NCI-H446 (cell line): ENCODE data around the gene DAPK1.

Source experiments
- DNase-seq, 2 experiments: peaks; one replicate each; lab custom pipeline; 2025; lab: John Stamatoyannopoulos, UW

The DAPK1 gene

DNA sequence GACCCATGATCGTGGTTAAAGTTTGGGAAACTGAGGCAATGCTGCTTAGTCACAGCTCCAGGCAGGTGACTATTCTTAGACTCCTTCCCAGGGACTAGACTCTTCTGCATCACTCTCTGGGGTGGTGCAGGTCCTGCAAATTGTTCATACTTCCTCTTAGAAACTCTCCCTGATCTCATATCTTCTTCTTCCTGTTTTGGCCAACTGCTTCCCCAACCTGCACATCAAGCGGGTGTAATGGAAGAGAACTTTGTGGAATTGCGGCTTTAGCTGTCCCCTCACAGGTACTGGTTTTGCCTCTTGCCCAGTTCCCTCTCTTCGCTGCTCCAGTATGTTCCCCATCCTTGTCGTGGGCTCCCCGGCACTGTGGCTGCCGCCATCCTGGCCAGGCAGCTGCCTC lies 116.7 kb downstream of the DAPK1 start:
- DNase-seq, result no peak

DNA sequence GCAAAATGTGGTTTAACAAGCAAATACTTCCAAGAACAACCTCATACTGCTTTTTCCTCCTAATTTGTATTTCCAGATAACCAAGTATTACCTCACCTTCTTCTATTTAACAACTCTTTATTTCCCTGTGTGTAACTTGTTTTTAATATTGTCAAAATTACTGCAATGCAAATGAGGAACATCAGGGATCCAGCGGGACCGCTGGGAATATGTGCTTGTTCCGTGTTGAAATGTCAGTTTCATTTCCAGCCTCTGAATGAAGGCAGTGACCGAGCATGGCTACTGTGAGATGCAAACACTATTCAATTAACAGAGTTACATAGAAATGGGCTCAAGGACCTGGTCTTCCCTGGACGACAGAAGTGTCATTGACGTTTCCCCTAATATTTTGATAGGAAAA lies 117.5 kb downstream of the DAPK1 start:
- no peak for DNase-seq

GRCh38 chr9:87615547-87616148 lies 118.0 kb downstream of the DAPK1 start:
- no peak for DNase-seq

DNA sequence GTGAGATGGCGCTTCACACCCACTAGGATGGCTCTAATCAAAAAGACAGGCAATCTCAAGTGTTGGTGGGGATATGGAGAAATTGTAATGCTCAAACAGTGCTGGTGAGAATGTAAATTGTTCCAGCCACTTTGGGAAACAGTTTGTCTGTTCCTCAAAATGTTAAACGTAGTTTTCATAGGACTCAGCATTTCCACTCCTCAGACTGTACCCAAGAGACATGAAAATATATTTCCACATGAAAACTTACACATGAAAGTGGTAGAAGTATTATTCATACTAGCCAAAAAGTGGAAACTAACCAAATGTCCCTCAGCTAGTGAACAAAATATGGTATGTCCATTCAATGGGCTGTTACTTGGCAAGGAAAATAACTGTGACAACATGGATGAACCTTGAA lies 120.6 kb downstream of the DAPK1 start:
- DNase-seq, result no peak

DNA sequence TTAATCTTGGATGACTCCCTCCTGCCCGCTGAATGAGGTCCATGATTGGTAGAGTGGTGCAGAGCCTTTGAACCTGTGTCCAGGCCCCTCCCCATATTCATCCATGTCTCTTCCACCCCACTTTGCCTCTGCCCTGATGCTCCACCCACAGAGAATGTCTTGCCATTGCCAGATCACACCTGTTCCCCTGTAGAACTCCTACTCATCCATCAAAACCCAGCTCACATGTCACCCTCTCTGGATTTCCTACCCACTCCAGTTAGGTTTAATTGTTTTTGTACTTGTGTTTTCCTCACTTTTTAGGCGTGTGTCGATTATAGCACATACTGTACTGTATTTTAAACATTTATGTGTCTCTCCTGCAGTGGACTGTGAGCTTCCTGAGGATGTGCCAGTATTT lies 121.3 kb downstream of the DAPK1 start:
- DNase-seq, result no peak

DNA sequence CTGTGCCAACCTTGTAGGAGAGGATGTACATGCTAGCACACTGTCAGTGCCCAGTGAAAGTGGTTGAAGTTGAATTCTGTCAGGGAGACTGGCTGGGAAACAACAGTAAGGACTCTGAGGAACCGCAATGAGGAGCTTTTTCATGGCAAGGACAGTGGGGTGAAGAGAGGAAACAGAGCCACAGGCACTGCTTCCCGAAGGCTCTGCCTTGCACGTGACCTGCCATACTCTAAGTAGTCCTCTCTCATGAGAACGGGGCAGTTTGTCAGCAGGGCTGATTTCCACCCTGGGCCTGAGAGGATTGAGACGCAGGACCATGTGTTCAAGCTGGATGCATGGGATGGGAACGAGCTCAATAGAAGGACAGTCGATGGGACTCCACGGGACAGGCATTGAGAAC lies 121.7 kb downstream of the DAPK1 start:
- no peak for DNase-seq

GRCh38 chr9:87620731-87621322 lies 123.2 kb downstream of the DAPK1 start:
- DNase-seq, result no peak

DNA sequence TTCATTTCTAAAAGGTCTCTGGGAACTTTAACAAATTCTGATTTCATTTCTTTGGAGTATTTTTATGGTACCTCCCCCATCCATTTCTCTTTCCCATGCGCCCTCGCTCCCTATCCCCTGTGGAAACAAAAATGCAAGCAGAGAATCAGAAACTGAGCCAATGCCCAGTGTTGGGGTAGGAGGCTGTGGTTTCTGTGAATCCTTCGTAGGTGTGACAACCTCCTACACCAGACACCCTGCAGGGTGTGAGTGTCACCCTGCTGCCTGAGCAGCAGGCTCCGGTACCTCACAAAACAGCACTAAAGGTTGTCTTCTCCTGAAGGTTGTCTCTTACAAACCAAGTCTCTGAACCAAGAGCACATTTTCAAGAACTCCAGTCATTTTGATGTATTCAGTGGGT lies 124.4 kb downstream of the DAPK1 start:
- DNase-seq, result no peak

- DNase-seq, result no peak
These were observed 125.3 kb downstream of the DAPK1 start for GRCh38 chr9:87622923-87623322.

GRCh38 chr9:87628346-87628745 lies 130.7 kb downstream of the DAPK1 start:
- no peak for DNase-seq

DNA sequence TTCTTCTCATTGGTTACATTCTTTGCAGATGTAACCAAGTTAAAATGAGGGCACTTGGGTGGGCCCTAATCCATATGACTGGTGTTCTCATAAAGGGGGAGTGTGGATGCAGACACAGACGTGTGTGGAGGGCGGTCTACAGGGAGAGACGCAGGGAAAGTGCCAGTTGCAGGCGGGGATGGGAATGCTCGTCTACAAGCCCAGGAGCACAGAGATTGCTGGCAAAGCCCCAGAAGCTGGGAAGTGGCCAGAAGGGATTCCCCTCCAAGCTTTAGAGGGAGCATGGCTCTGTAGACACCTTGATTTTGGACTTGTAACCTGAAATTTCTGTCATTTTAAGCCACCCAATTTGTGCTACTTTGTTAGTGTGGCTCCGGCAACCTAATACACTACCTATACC lies 131.4 kb downstream of the DAPK1 start:
- no peak for DNase-seq

DNA sequence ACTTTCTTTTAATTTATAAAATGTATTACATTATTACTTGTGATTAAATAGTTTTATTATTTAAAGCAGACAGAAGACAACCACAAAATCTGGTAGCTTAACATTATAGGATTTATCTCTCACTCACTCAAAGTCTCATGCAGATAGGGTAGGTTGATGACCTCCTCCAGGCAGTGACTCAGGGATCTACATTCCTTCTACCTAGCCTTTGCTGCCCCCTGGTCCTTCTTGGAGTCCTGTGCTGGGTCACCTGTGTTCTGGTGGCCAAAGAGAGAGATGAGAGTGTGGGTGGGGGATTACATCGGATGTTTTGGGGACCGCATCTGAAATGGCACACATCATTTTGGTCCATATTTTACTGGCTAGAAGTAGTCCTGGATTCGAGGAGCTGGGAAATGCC lies 132.6 kb downstream of the DAPK1 start:
- DNase-seq, result no peak

DNA sequence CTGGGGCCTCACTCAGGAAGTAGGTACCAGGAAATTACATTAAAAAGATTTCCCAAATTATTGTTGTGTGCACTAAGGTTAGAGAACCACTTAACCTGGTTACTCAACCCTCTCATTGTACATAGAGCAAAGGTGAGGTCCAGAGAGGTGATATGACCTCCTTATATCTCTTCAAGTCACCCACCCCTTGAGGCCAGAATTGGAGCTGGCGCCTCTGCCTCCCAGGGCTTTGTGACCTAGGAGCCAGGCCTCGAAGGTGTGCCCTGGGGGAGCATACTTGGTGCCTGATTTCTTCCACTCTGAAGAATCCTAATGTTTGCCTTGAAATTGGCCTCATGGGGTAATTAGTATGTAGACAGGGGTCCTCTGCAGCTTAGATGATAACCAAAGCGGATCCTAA lies 133.2 kb downstream of the DAPK1 start:
- DNase-seq, result no peak

DNA sequence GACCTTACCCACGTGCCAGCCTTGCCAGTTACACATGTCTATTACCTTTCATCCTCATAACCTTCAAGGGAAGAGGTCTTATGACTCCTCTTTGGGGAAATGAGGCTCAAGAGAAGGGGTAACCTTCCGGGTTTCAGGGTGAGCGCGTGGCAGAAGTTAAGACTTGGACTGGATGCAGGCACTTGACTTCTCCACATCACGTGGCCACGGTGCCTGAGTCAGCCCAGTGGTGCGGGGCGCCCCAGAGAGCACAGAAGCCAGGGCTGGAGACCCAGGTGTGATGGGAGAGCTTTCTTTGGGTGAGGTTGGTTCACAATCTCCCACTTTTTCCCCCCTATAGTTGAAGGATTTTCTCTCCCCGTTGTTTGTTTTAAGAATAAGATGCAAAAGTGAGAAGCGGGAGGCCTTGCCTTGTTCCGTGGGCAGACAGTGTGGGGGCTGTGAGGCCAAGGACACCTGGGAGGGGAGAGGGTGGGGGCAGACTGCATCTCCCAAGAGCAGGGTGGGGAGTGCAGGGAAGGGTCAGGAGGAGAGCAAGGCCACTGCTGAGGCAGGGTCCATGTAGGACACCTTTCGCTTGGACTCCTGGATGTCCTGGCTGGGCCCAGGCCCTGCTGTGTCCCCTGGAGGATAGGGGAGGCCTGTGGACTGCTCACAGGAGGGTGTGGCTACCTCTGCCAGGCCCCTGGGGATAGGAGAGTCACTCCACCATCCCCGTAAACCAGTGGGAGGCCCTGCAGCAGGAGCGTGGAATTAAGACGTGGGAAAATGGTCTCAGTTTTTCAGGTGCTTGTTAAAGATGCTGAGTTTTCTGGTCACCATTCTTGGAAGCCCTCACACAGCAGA lies 138.2 kb downstream of the DAPK1 start:
- no peak for DNase-seq

DNA sequence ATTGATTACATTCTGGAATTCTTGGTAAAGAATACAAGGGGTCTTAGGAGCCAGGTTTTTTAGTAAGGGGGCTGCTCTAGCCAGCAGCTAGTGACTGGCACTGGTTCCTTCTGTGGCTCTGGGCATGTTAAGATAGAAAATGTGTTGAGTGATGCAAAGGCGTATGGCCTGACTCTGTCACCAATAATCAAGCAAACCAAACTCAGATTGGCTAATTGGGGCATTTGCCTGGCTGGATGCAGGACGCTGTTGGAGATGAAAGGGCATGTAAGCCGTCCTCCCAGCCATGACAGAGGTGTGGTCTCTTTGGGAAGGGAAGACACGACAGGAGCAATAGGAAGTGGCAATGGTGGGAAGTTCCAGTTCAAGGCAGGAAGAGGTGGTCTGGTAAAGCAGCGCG lies 140.6 kb downstream of the DAPK1 start:
- DNase-seq, result no peak

- no peak for DNase-seq
These were observed 142.3 kb downstream of the DAPK1 start for GRCh38 chr9:87639949-87640348.

GRCh38 chr9:87640385-87640795 lies 142.7 kb downstream of the DAPK1 start:
- no peak for DNase-seq

DNA sequence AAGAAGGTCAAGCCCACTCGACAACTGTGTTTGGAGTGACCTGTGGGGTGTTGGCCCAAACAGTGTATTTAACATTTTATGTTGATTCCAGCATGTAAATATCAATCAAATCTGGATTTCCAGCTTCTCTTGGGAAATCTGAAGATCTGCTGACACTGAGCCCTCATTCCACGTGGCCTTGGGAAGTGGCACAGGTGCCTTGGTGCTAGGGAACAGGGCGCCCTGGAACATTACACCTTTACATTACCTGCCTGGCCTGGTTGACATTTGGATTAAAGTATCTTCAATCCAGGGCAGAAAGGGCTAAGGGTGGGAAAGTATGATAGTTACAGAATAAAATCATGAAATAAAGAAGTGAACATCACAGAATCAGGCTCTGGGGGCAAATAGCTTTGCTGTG lies 143.4 kb downstream of the DAPK1 start:
- DNase-seq, result no peak

DNA sequence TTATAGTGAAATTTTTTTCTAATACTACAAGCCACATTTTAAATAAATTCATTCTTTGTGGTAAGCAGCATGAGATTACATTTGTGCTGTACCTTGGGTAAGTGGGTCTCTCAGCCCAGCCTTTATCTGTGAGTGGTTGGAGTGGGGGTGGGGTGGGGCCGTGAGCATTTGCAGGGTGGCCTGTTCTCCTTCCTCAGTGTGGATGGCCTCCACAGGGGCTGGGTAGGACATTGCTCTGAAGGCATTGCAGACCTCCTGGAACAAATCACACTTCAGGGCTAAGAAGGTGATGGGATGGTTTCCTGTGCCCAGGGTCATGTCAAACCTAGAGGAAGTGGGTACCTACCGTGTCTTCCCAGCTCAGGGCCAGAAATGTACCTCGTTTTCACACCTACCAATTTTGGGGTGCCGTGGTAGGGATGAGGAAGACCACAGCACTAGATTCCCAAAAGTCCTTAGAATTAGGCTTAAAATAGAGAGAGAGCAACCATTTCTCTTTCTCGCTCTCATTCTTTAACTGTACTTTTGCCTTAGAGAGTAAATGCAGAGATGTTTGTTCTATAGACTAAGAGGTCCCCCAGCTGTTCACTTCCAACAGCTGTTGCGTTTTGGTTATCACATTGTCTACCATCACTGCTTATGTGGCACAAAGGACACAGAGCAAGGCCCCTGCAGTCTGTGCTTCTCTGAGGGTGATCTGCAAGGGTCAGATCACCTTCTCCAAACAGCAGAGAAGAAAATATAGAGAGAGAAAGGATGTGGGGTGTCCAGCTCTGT lies 144.9 kb downstream of the DAPK1 start:
- DNase-seq, result no peak

DNA sequence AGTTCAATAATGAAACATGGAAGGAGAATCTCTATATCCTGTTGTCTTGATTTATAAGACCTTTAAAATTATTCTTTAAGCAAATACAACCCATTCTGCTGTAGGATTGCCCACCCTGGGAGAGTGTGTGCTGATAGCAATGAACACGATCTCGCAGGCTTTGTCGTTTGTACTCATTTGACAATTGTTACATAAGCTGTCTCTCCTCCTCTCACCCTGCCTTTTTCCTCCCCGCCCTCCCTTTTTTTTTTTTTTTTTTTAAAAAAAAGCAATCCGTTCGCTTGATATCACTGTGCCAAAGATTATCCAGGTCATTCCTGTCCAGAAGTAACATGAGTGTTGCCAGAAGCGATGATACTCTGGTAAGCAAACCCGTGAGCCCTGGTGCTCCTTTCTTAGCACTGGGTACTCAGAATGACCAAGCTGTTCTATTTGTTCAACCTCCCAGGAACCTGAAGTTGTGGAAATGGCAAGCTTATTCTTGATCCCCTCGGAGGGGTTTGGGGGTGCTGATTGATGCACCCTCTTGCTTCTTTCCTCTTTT lies 145.5 kb downstream of the DAPK1 start:
- no peak for DNase-seq

- no peak for DNase-seq
These were observed 146.3 kb downstream of the DAPK1 start for GRCh38 chr9:87643778-87644570.

DNA sequence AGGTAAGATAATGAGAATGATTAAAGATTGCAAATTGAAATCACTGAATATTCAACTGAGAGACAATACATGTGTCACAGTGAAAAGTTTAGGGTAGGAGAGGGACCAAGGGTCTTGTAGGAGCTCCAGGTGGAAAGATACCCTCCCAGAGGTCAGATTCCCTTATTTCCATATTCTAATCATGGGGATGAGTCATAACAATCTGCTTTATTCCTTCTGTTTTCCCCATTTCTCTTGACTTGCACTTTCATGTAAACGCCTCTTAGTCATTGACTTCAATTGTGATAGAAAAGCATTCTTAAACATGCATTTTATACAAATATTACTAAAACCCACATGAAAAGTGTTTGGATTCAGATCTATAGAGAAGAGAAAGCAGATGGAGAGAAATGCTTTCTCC lies 147.0 kb downstream of the DAPK1 start:
- DNase-seq, result no peak
